NCI-H128 (cell line): ENCODE results near the gene SUPT4H1.

ENCODE experiments used
- DNase-seq: peaks from one replicate; lab custom pipeline; 2025; ENCODE audit not compliant: unreplicated experiment; lab: John Stamatoyannopoulos, UW

The SUPT4H1 gene

GRCh38 chr17:58365185-58365979 lies 13.4 kb upstream of the SUPT4H1 start:
- no peak for DNase-seq

GRCh38 chr17:58364270-58364942 lies 12.4 kb upstream of the SUPT4H1 start:
- no peak for DNase-seq

DNA sequence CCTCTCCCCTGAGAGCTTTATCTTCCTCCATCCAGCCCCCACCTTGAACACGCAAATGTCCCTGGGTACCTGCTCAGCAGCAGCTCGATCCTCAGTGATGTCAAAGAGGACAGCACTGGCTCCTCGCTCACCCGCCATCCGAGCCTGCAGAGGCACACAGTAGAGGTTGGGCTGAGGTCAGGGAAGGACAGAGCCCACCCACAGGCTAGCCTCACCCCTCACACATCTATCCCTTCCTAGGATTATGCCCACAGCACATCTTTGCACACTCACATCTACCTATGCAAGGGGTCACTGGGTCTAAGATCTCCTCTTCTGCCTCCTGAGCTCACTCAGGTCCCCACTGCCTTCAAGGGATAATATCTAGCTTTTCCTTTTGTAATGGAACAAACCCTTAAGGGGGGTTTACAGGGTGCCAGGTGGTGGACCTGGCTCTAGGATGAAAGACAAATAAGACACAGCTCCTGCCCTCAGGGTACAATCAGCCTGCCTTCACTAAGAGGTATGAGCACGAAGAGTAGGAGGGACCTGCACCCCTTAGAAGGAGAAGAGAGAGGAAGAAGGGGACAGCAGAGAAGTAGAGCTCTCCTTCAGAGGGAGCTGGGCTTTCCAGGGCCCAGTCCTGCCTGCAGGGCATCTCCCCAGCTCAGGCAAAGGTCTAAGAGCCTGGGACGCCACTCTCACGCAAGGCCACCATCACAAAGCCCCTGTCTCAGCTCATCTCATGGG lies 11.6 kb upstream of the SUPT4H1 start:
- DNase-seq, result no peak

DNA sequence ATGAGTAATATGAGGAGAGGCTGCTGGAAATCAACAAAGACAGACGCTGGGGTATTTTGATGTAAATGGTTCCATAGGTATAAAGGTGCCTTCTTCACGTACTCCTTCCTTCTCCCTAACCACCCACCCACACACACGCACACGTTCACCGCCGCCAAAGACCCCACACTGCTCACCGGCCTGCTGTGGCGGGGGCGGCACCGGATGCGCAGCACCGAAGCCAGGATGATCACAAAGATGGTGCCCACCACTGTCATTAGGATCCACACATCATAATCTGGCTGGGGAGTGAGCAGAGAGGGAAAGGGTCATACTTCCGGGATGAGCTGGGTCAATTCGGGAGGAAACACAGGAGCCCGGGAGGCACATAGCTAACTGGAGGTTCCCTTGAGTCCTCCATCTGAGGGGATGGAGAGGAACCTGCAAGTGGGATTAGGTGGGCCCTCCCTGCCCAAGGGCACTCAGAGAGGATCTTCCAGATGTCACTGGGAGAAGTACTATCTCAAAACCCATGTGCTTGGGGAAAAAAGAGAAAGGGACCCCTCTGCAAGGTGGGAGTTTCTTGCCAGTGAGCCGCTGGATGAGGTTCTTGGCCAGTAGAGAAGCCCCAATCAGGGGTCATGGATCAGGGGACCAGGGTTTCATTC lies 10.5 kb upstream of the SUPT4H1 start:
- no peak for DNase-seq

DNA sequence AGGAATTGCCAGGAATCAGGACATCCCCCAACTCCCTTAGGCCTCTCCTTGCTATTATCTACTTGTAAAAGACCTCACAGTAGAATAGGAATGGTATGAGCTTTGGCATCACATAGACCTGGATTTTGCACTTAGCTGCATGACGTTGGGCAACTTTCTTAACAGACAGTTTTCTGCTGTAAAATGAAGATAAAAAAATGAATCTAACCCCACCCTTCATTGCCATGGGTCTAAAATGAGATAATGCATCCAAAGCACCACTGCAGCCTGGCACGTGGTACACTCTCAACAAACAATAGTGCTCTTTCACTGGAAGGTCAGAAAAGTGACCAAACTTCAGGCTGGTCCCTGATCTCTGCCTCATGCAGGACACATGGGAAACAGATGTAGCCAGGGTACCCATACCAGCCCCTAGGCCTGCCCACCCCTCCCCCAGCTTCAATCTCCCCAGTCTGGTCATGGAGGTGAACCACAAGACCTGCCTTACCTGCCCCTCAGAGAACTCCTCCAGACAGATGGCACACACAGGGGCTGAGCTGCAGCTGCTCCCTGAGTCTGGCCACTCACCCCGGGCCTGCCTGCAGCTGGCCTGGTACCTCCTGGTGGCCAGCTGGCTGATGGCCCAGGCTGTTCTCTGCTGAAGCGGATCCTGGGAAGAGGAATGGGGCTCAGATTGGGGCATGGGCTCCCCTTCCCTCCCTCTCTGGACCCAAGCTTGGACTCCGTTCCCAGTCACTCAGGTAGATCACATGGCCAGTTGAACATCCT lies 8.5 kb upstream of the SUPT4H1 start:
- no peak for DNase-seq

DNA sequence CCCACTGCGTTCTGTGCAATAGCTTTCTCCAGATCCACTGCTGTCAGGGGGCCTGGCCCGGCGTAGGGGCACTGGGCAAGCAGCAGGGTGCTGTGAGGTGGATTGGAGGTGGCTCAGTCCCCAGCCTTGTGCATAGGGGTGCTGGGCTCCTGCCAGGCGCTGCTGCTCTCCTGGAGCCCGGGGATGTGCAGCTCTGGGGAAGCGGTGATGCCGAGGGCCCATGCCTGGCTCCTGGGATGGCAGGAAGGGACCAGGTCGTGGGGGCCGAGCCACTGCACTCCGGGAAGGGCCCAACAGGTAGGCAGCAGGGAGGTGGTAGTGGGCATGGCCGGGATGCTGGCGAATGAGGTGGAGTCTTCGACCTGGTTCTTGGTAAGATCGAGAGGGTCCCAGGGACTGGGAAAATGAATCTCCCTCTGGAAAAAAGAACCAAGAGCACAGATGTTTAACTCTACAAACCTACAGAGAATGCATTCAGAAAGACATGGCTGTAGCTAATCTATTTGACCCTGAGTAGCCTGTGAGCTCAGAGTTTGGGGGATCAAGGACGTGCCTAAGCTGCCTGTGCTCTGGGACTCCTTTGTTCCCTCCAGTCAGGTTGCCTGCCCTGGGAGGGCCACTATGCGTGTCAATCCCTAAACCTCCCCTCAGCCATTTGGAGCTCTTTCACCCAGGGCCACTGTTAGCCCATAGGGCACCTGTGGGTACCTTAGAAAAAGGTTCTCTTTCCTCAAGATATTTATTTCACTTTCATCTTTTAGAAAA lies 6.6 kb upstream of the SUPT4H1 start:
- DNase-seq, result no peak

DNA sequence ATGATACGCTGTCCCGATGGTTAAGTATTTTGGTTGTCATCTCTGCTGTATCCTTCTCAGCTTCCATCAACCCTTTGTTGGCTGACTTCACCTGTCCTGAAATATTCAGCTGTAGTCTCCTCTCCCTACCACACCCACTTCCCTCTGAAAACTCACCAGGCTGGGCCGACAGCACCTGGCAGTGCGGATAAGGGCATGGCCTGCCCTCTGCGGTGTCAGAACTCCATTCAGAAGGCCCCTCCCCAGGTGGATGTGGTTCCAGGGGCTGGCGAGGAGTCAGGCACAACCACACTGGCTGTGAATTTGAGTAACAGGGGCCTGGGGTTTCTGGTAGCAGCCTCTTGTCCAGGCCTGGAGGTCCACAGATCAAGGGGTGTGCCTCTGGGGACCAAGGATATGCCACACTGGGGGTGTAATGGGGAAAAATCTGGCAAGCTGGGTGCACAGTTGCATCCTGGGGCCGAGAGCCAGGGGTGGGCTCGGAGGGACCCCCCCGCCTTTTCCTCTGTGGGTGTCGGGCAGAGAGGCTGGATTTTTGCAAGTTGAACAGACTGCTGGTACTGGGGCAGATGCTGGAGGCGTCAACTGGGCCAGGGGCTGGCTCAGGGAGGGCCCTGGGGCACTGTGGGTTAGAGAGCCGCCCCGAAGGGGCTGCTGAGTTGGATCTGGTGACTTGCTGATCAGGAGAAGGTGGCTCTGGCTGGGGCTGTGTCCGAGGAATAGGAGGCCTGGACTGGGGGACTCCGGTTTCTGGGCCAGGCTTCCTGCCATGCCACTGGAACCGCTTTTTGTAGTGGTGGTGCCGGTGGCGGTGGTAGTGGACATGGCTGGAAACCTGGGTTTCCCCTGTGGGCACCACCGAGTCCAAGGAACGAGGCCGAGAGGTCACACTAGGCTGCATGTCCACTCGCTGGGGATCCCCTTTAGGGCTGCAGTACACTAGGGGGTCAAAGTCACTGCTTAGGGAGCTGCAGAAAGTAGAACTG lies 5.6 kb upstream of the SUPT4H1 start:
- no peak for DNase-seq

GRCh38 chr17:58356231-58356630 lies 4.2 kb upstream of the SUPT4H1 start:
- no peak for DNase-seq

GRCh38 chr17:58354541-58355216 lies 2.7 kb upstream of the SUPT4H1 start:
- no peak for DNase-seq

DNA sequence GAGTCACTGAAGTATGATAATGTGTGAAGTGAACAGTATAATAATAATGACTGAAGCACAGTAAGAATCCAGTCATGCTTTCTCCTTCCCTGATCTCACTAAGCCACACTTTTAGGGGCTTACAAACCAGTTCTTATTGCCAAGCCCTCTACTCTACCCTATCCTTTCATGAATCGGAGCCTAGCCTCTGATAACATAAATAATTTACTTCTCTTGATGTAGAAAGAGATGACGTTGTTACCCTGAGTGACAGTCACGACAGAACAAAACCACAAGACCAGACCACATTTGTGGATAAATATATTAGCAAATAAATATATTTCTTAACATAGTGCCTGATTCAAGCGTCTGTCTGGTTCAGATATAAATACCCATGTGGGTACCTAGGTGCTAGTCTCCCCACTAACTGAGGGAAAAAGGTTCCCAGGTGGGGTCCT lies 1.4 kb upstream of the SUPT4H1 start:
- DNase-seq, result no peak

GRCh38 chr17:58352596-58353388 lies 791 bp upstream of the SUPT4H1 start:
- no peak for DNase-seq

DNA sequence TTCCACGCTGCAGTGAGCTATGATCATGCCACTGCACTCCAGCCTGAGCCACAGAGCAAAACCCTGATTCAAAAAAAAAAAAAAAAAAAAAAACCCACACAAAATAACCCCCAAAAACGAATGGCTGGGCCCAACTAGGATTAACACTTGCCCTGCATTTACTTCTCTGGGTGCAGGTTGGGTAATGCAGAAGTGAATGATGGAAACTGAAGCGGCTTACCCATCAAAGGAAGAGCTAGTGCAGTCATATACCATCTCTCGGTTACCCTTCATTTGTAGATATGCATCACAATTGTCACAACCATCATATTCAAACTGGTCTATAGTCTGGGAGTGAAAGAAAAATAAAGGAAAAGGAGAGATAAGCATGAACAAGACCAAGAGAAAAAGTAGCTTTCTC lies 819 bp downstream of the SUPT4H1 start:
- DNase-seq, result no peak

- no peak for DNase-seq
These were observed 4.0 kb downstream of the SUPT4H1 start for GRCh38 chr17:58348038-58348437.

DNA sequence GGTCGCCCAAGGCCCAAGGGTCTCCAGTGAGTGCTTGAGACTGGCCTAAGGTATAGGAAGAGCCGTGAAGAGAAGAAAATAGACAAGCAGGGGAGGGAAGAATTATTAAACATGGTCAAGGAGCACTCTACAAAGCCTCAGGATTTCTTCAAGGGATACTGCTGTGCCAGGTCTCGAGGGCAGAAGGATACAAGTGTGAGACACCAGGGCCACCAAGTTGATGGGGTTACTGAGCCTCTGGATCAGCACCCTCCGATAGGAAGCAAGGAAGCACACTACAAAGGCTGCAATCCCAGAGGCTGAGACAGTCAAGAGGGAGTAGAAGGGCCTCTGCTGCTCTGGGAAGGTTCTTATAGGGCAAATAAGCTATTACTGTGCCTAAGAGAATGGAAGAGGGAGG lies 6.5 kb downstream of the SUPT4H1 start:
- no peak for DNase-seq

DNA sequence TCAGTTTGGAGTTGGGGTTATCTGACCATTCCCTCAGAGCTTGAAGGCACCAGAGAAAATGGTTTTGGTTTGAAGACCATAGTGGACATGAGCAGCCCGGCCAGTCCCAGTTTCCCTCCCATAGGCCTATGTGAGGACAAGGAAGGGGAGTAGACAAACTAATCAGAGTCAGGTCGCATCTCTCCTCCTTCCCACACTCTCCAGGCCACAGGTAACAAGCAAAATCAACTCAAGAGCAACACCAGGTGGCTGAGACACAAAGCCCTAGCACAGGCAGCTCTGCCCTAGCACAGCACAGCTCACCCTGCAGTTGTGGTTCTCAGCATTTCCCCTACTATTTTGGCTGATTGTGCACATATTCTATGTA lies 7.2 kb downstream of the SUPT4H1 start:
- no peak for DNase-seq

DNA sequence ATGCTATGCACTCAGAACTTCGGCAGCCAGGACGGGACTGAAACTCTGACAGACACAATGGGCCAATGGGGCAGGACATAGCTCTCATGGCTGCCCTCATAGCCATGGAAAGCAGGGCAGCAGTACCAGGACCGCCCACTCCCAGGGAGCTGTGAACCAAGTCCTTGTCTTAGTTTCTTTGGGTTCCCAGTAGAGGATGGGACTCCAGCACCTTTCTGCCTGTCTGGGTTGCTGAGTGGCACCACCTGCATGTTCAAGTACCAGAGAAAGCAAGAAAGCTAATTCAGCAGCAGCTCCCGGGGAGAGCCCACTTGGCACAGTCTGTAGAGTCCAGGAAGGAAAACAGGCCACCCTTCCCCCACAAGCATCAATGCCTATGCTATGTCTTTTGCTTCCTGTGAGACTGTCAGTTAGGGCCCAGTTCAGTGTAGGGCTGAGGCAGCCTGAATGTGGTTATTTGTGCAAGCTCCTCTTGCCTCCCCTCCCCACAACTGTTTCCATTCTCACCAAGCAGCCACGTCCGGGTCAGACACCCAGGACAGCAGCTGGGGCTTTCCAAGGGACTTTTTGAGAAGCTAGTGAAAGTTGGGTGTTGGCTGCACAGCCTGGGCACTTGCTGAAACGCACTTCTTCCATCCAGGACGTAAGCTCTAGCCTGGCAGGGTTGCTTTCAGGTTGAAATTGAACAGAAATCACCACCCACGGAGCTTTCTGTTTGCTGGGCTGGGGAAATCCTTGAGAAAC lies 7.8 kb downstream of the SUPT4H1 start:
- DNase-seq, result no peak

- no peak for DNase-seq
These were observed 8.9 kb downstream of the SUPT4H1 start for GRCh38 chr17:58343131-58343530.
